GM23338 (cell line): Measurements from ENCODE around the gene ZNF775. TPM values are rescaled to one million over a fixed set of nuclear protein-coding genes. Genes with fewer than 3 reads are reported as not detected.

Experiments used
- ATAC-seq: fragments of 200-7000 bp; cut with Tn5 transposase; 3 replicates; pipeline ENCODE4 v1.9.1; 2020
- DNase-seq: peaks from one replicate; pipeline ENCODE4 v3.0.0-alpha.2; 2015; ENCODE audit warnings: low spot score
- H2AFZ ChIP-seq: fragments of 200-600 bp; sonication (generic); 2 replicates; pipeline ENCODE4 v1.8.0; 2016; ENCODE audit warnings: antibody characterized with exemption, mild to moderate bottlenecking, moderate library complexity
- H3F3A ChIP-seq: fragments of 200-600 bp; sonication (generic); replicated peaks from 2 replicates; pipeline ENCODE4 v1.8.0; 2017; ENCODE audit warnings: antibody characterized with exemption, mixed run types, low read depth
- H3K27ac ChIP-seq: fragments of 200-600 bp; sonication (generic); 2 replicates; pipeline ENCODE4 v1.6.1; 2016; ENCODE audit warnings: low read depth
- H3K27me3 ChIP-seq: fragments of 200-600 bp; sonication (generic); 2 replicates; pipeline ENCODE4 v1.8.0; 2016; ENCODE audit warnings: mild to moderate bottlenecking, mixed run types, moderate library complexity; ENCODE audit not compliant: insufficient read depth
- H3K36me3 ChIP-seq: fragments of 200-600 bp; sonication (generic); 2 replicates; pipeline ENCODE4 v1.8.0; 2016; ENCODE audit warnings: mild to moderate bottlenecking; ENCODE audit not compliant: insufficient read depth
- H3K4me1 ChIP-seq: fragments of 200-600 bp; sonication (generic); 2 replicates; pipeline ENCODE4 v1.8.0; 2016; ENCODE audit warnings: mild to moderate bottlenecking, moderate library complexity; ENCODE audit not compliant: insufficient read depth
- H3K4me2 ChIP-seq: fragments of 200-600 bp; sonication (generic); 2 replicates; pipeline ENCODE4 v1.7.1; 2017; ENCODE audit warnings: mixed run types
- H3K4me3 ChIP-seq: fragments of 200-600 bp; sonication (generic); 2 replicates; pipeline ENCODE4 v1.6.1; 2016; ENCODE audit warnings: mixed run types
- H3K79me2 ChIP-seq: fragments of 200-600 bp; sonication (generic); replicated peaks from 2 replicates; pipeline ENCODE4 v1.8.0; 2017; ENCODE audit warnings: mild to moderate bottlenecking; ENCODE audit not compliant: insufficient read depth
- H3K9me2 ChIP-seq: fragments of 200-600 bp; sonication (generic); 2 replicates; pipeline ENCODE4 v1.8.0; 2017; ENCODE audit not compliant: insufficient read depth
- H4K20me1 ChIP-seq: fragments of 200-600 bp; sonication (generic); replicated peaks from 2 replicates; pipeline ENCODE4 v1.8.0; 2017; ENCODE audit warnings: mild to moderate bottlenecking; ENCODE audit not compliant: insufficient read depth
- H3K27ac Mint-ChIP-seq: 2 replicates; pipeline ENCODE4 v1.8.0; 2020; ENCODE audit warnings: inconsistent platforms, mild to moderate bottlenecking, moderate library complexity, mixed read lengths
- H3K27me3 Mint-ChIP-seq: 3 replicates; pipeline ENCODE4 v1.8.0; 2022; ENCODE audit warnings: low read depth, mild to moderate bottlenecking, moderate library complexity, mixed read lengths, inconsistent platforms; ENCODE audit not compliant: insufficient read depth, poor library complexity
- H3K36me3 Mint-ChIP-seq: 3 replicates; pipeline ENCODE4 v1.8.0; 2021; ENCODE audit warnings: low read depth, mild to moderate bottlenecking, inconsistent platforms, moderate library complexity, mixed read lengths
- H3K4me1 Mint-ChIP-seq: 3 replicates; pipeline ENCODE4 v1.8.0; 2020; ENCODE audit warnings: mild to moderate bottlenecking, inconsistent platforms, mixed read lengths
- H3K4me3 Mint-ChIP-seq: 3 replicates; pipeline ENCODE4 v1.8.0; 2021; ENCODE audit warnings: moderate library complexity, mild to moderate bottlenecking, inconsistent platforms, mixed read lengths
- H3K9me3 Mint-ChIP-seq: 3 replicates; pipeline ENCODE4 v1.8.0; 2020; ENCODE audit warnings: moderate library complexity, mild to moderate bottlenecking, inconsistent platforms, mixed read lengths
- CREB1 ChIP-seq: fragments of 250-450 bp; sonication (Bioruptor Pico); IDR thresholded peaks from 2 replicates; pipeline ENCODE4 v1.5.0; 2020; ENCODE audit warnings: low read depth, mild to moderate bottlenecking, moderate library complexity
- EZH2 ChIP-seq: fragments of 200-600 bp; sonication (generic); IDR thresholded peaks from one replicate; pipeline ENCODE4 v1.8.0; 2017; ENCODE audit warnings: antibody characterized with exemption, mild to moderate bottlenecking, low read depth; ENCODE audit not compliant: unreplicated experiment
- EZH2phosphoT487 ChIP-seq: fragments of 200-600 bp; sonication (generic); IDR thresholded peaks from one replicate; pipeline ENCODE4 v1.8.1; 2018; ENCODE audit warnings: antibody characterized with exemption; ENCODE audit not compliant: unreplicated experiment
- JUNB ChIP-seq: IDR thresholded peaks from one replicate; pipeline ENCODE4 v1.6.1; 2016; ENCODE audit warnings: antibody characterized with exemption; ENCODE audit not compliant: unreplicated experiment
- NANOG ChIP-seq: IDR thresholded peaks from 2 replicates; pipeline ENCODE4 v1.6.1; 2016; ENCODE audit warnings: antibody characterized with exemption, borderline replicate concordance
- polyA plus RNA-seq: library from polyadenylated mRNA; unstranded; fragments of >200 nt; fragmentation: Nextera tagmentation; extraction: Ambion mirVana; gene quantifications from 2 replicates; pipeline ENCODE4 v1.2.1, GENCODE V29; 2016
- total RNA-seq: library from RNA; depleted of rRNA; stranded (reverse); fragments of >200 nt; shearing (Covaris generic); gene quantifications from 2 replicates; pipeline ENCODE4 v1.2.3, GENCODE V29; 2014
- TF ChIP-seq, protein P1 (sequence below): IDR thresholded peaks from one replicate; pipeline ENCODE4 v1.6.1; 2018; ENCODE audit warnings: antibody characterized with exemption; ENCODE audit not compliant: unreplicated experiment
- TF ChIP-seq, protein P2 (sequence below): fragments of 250-450 bp; sonication (Bioruptor Pico); IDR thresholded peaks from 2 replicates; pipeline ENCODE4 v1.5.0; 2020; ENCODE audit warnings: mild to moderate bottlenecking, moderate library complexity
- TF ChIP-seq, protein P3 (sequence below): IDR thresholded peaks from 2 replicates; pipeline ENCODE4 v1.6.1; 2016; ENCODE audit warnings: antibody characterized with exemption

ZNF775 gene
- total and polyA plus RNA-seq, 2 experiments from 2014 or later = 4.5 to 38.2 TPM

DNA sequence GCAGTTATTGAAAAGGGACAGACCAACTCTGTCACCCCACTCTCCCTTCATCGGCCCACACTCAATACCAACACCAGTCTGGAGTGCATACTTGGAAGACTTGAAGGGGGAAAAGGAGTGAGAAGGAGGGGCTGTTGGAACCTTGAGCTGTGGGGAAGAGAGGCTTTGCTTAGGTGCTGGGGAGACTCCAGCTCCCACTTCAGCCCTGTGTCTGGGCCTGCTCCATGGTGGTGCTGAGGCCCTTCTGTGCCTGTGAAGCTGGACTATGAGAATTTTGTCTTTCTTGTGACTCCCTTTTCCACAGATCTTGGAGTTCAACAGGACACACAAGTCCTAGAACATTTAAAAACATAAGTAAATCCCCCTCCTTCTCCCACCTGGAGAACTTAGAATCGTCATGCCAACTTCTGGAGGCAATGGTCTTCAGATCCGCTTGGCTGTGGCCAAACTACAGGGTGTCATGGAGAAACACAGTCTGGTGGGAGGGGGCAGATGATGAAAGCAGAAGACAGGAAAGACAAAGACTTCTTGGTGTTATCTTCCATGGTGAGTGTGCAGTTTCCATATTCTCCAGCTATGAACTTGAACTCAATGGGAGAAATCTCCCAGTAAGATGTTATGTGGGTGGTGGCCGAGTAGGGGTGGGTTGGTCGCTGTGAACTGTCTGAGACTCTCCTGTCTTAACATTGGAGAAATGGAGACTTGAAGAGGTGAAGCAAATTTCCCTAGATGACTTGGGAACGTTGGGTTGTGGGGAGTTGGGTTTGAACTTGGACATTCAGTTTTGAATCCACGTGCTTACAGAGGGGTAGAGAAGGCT, 52.9 kb downstream of the ZNF775 start (continued):
- TF ChIP-seq, protein P1, sequence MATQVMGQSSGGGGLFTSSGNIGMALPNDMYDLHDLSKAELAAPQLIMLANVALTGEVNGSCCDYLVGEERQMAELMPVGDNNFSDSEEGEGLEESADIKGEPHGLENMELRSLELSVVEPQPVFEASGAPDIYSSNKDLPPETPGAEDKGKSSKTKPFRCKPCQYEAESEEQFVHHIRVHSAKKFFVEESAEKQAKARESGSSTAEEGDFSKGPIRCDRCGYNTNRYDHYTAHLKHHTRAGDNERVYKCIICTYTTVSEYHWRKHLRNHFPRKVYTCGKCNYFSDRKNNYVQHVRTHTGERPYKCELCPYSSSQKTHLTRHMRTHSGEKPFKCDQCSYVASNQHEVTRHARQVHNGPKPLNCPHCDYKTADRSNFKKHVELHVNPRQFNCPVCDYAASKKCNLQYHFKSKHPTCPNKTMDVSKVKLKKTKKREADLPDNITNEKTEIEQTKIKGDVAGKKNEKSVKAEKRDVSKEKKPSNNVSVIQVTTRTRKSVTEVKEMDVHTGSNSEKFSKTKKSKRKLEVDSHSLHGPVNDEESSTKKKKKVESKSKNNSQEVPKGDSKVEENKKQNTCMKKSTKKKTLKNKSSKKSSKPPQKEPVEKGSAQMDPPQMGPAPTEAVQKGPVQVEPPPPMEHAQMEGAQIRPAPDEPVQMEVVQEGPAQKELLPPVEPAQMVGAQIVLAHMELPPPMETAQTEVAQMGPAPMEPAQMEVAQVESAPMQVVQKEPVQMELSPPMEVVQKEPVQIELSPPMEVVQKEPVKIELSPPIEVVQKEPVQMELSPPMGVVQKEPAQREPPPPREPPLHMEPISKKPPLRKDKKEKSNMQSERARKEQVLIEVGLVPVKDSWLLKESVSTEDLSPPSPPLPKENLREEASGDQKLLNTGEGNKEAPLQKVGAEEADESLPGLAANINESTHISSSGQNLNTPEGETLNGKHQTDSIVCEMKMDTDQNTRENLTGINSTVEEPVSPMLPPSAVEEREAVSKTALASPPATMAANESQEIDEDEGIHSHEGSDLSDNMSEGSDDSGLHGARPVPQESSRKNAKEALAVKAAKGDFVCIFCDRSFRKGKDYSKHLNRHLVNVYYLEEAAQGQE = no peak
- no peak for TF ChIP-seq NANOG

DNA sequence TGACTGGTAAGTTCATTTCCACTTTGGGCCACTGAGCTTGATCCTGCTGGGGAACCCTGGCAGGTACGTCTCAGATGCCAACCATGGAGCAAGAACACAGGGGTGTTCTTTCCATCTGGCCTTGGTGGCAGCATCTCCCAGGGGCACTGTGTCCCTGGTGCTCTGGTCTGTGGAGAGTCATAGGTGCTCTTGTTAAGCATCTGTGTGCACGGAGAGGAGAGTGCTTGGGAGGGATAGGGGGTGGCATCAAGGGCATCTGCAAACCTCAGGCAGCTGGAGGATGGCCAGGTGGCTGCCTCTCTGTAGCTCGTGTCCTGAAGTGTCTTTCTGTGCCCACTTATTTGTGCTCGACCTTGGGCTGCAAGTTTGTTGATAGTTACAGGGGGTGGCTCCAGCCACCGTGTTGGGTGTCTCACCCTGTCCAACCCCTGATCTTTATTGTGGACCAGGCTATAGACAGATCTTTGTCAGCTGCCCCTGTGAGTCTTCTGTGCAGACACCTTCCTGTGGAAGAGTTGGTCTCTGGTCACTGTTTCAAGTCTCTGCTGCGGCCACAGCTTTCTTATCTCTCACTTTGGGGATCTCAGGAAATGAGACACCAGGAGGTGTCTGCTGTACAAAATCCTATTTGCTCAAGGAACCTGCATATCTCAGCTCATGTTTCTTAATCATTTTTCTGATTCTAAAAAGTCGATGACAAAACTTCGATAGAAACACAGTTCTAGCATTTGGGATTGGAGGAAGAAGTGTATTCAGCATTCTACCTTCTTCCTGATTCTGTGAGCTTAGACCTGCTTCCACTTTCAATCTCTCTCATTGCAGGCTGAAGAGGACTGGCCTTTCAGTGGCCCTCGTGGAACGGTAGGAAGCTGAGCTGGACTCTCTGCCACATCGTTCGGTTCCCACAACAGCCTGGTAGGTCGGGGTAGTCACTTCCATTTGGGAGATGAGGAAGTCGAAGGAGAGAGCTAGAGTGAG, 54.1 kb downstream of the ZNF775 start:
- Mint-ChIP-seq H3K27ac (no peak overlapping the region), H3K36me3 (no peaks in the 10 kb centered on the region), H3K9me3 (no peaks in the 10 kb centered on the region), H3K4me3 (no peak overlapping the region), H3K4me1 (peaks cover 14% of the 10 kb centered on the region), H3K27me3 (peaks cover 9% of the 10 kb centered on the region)
- H3K9me2 ChIP-seq = 0 out of 2 replicates have a peak, but pooled peaks cover 4% of the 10 kb centered on the region
- H3K27ac ChIP-seq = no peak overlapping the region
- H2AFZ ChIP-seq = no peak overlapping the region
- ATAC-seq = no peak
- no peaks in the 10 kb centered on the region for H4K20me1 ChIP-seq
- DNase-seq = no peak
- 0 out of 2 replicates have a peak, but pooled peaks cover 9% of the 10 kb centered on the region for H3K4me1 ChIP-seq
- no peak overlapping the region for H3K4me2 ChIP-seq
- H3K27me3 ChIP-seq = no peaks in the 10 kb centered on the region
- no peaks in the 10 kb centered on the region for H3F3A ChIP-seq
- H3K79me2 ChIP-seq = no peaks in the 10 kb centered on the region
- H3K36me3 ChIP-seq = no peaks in the 10 kb centered on the region
- H3K4me3 ChIP-seq = no peak overlapping the region
- no peak for TF ChIP-seq JUNB
- TF ChIP-seq, protein P2, sequence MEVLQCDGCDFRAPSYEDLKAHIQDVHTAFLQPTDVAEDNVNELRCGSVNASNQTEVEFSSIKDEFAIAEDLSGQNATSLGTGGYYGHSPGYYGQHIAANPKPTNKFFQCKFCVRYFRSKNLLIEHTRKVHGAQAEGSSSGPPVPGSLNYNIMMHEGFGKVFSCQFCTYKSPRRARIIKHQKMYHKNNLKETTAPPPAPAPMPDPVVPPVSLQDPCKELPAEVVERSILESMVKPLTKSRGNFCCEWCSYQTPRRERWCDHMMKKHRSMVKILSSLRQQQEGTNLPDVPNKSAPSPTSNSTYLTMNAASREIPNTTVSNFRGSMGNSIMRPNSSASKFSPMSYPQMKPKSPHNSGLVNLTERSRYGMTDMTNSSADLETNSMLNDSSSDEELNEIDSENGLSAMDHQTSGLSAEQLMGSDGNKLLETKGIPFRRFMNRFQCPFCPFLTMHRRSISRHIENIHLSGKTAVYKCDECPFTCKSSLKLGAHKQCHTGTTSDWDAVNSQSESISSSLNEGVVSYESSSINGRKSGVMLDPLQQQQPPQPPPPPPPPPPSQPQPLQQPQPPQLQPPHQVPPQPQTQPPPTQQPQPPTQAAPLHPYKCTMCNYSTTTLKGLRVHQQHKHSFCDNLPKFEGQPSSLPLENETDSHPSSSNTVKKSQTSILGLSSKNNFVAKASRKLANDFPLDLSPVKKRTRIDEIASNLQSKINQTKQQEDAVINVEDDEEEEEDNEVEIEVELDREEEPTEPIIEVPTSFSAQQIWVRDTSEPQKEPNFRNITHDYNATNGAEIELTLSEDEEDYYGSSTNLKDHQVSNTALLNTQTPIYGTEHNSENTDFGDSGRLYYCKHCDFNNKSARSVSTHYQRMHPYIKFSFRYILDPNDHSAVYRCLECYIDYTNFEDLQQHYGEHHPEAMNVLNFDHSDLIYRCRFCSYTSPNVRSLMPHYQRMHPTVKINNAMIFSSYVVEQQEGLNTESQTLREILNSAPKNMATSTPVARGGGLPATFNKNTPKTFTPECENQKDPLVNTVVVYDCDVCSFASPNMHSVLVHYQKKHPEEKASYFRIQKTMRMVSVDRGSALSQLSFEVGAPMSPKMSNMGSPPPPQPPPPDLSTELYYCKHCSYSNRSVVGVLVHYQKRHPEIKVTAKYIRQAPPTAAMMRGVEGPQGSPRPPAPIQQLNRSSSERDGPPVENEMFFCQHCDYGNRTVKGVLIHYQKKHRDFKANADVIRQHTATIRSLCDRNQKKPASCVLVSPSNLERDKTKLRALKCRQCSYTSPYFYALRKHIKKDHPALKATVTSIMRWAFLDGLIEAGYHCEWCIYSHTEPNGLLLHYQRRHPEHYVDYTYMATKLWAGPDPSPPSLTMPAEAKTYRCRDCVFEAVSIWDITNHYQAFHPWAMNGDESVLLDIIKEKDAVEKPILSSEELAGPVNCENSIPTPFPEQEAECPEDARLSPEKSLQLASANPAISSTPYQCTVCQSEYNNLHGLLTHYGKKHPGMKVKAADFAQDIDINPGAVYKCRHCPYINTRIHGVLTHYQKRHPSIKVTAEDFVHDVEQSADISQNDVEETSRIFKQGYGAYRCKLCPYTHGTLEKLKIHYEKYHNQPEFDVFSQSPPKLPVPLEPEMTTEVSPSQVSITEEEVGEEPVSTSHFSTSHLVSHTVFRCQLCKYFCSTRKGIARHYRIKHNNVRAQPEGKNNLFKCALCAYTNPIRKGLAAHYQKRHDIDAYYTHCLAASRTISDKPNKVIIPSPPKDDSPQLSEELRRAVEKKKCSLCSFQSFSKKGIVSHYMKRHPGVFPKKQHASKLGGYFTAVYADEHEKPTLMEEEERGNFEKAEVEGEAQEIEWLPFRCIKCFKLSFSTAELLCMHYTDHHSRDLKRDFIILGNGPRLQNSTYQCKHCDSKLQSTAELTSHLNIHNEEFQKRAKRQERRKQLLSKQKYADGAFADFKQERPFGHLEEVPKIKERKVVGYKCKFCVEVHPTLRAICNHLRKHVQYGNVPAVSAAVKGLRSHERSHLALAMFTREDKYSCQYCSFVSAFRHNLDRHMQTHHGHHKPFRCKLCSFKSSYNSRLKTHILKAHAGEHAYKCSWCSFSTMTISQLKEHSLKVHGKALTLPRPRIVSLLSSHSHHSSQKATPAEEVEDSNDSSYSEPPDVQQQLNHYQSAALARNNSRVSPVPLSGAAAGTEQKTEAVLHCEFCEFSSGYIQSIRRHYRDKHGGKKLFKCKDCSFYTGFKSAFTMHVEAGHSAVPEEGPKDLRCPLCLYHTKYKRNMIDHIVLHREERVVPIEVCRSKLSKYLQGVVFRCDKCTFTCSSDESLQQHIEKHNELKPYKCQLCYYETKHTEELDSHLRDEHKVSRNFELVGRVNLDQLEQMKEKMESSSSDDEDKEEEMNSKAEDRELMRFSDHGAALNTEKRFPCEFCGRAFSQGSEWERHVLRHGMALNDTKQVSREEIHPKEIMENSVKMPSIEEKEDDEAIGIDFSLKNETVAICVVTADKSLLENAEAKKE (CRISPR knock-in tag) = no peak
- TF ChIP-seq CREB1 (CRISPR knock-in tag) = no peak
- no peak for TF ChIP-seq EZH2phosphoT487
- TF ChIP-seq, protein P3, sequence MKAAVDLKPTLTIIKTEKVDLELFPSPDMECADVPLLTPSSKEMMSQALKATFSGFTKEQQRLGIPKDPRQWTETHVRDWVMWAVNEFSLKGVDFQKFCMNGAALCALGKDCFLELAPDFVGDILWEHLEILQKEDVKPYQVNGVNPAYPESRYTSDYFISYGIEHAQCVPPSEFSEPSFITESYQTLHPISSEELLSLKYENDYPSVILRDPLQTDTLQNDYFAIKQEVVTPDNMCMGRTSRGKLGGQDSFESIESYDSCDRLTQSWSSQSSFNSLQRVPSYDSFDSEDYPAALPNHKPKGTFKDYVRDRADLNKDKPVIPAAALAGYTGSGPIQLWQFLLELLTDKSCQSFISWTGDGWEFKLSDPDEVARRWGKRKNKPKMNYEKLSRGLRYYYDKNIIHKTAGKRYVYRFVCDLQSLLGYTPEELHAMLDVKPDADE = no peak
- TF ChIP-seq EZH2 = no peak
